Adipose tissue (tissue), 3 donors: ENCODE data around the gene GET4. TPM values are rescaled to one million over a fixed set of nuclear protein-coding genes. Genes with fewer than 3 reads are reported as not detected.
"Not testable (repeated sequence)": the region's sequence is repeated elsewhere in the genome, so short reads cannot be mapped to it uniquely, and the experiment has no call there.

Experiments
- H3K27ac ChIP-seq: one replicate; pipeline ENCODE4 v1.5.1; 2013; ENCODE audit warnings: low read depth, low read length
- WGBS, 3 donors: extraction: QIAGEN DNeasy Blood & Tissue Kit; methylation state at CpG; one replicate each; pipeline ENCODE4 v1.1.7; 2013; 5-methylcytosine and 5-hydroxymethylcytosine counted together
- polyA plus RNA-seq, 3 donors: library from polyadenylated mRNA; stranded (reverse); fragments of 200-250 nt; gene quantifications; one replicate each; pipeline ENCODE4 v1.2.3, GENCODE V29; 2013
- donor health status: healthy with polysubstance abuse.
- donor health status: Bipolar disorder and iron deficiency.
- donor health status: healthy.

The GET4 gene
- polyA plus RNA-seq, 3 donors, result 27.7 to 35.9 (median 35.4) TPM

DNA sequence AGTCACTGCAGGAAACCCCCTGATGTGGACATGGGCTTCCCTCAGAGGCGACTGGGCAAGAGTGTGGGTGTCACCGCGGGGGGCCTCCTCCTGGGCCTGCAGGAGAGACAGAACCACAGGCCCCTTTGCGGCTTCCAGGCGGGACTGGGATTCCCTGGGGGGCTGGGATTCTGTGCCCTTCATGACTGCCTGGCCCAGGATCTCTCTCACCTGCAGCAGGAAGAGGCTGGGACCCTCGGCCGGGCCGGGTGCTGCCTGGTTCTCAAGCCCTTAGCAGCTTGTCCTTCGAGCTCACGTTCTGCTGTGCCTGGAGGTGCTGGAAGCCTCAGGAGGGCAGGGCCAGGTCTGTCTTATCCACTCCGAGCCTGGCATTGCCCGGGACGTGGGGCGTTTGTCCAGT is 32.3 kb upstream of the GET4 start:
- no peak overlapping the region for H3K27ac ChIP-seq
- 84 to 95% (median 92%) methylated on average over 14 of the region's 14 CpGs for WGBS, 3 donors

DNA sequence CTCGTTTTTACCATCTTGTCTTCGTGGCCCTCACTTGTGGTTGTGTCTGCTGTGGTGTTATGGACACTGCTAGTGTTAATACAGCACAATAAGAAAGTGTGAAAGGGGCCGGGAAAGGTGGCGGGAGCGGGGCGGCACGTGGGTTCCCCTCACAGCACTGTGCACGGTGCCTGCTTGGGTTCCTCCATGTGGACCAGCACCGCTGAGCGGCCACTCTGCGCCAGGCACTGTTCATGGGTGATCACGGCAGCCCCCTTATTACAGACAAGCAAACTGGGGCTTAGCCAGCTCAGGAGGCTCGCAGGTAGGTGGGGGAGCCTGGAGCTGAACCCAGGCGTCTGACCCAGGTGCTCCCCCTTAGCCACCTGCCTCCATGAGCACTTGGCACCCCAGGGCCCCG is 31.8 kb upstream of the GET4 start:
- no peak overlapping the region for H3K27ac ChIP-seq
- WGBS, 3 donors, result 96 to 97% (median 96%) methylated on average over 15 of the region's 15 CpGs

DNA sequence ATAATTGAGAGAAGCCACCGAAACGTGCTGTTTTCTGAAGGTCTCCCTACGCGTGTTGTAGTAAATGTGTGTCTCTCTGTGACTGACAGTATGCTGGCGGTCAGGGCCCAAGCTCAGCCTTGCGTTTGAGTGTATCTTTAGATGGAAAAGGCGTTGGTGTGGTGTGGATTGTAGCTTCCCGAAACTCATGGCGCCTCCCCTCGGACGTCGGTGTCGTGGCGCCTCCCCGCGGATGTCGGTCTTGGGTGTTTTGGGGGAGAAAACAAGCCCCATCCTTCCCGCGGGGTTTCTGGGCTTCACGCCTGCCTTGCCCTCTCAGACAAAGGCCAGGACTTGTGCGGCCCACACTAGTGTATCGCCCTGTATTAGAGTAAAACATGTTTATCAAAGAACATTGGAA is 31.3 kb upstream of the GET4 start:
- no peak overlapping the region for H3K27ac ChIP-seq
- 88 to 94% (median 93%) methylated on average over 22 of the region's 22 CpGs for WGBS, 3 donors

DNA sequence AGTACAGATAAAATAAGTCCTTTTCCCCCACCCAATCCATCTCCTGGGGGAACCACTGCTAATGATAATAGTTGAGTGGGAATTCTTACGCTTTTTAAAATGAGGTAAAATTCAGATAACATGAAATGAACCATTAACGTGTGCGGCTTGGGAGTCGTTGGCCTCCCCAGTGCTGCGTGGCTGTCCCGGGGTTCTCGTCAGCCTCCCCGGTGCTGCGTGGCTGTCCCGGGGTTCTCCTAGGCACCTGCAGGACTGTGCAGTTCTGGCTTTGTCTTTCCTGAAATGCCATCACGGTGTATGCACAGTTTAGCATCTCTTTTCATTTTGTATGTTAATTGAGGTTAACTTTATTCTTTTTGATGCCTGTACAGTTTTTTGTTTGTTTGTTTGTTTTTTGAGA is 30.6 kb upstream of the GET4 start:
- WGBS, 3 donors, result 96 to 97% (median 96%) methylated on average over 11 of the region's 11 CpGs

DNA sequence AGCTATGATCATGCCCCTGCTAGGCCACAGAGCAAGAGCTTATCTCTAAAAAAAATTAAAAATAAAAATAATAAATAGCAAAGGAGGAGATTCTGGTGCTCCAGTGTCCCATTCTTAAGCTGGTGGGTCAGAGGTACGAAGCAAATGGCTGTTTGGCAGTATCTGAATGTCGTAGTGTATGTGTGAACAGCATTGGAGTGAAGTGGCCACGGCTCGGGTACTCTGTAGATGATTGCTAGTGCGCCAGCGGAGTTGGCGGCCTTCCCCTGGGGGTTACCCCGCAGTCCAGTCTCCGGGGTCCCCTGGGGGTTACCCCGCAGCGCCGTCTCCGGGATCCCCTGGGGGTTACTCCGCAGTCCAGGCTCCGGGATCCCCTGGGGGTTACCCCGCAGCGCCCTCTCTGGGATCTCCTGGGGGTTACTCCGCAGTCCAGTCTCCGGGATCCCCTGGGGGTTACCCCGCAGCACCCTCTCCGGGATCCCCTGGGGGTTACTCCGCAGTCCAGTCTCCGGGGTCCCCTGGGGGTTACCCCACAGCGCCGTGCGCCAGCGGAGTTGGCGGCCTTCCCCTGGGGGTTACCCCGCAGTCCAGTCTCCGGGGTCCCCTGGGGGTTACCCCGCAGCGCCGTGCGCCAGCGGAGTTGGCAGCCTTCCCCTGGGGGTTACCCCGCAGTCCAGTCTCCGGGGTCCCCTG is 29.2 kb upstream of the GET4 start:
- 93 to 99% (median 95%) methylated on average over 27 to 30 of the region's 37 CpGs for WGBS, 3 donors
- H3K27ac ChIP-seq, result not testable (repeated sequence)

More for the DNA sequence above, 30.6 kb upstream of the GET4 start:
- H3K27ac ChIP-seq, result no peak overlapping the region

DNA sequence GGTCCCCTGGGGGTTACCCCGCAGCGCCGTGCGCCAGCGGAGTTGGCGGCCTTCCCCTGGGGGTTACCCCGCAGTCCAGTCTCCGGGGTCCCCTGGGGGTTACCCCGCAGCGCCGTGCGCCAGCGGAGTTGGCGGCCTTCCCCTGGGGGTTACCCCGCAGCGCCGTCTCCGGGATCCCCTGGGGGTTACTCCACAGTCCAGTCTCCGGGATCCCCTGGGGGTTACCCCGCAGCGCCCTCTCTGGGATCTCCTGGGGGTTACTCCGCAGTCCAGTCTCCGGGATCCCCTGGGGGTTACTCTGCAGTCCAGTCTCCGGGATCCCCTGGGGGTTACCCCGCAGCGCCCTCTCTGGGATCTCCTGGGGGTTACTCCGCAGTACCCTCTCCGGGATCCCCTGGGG is 28.6 kb upstream of the GET4 start:
- not testable (repeated sequence) for H3K27ac ChIP-seq
- WGBS, 3 donors, result 91 to 100% (median 95%) methylated on average over 13 to 21 of the region's 28 CpGs

DNA sequence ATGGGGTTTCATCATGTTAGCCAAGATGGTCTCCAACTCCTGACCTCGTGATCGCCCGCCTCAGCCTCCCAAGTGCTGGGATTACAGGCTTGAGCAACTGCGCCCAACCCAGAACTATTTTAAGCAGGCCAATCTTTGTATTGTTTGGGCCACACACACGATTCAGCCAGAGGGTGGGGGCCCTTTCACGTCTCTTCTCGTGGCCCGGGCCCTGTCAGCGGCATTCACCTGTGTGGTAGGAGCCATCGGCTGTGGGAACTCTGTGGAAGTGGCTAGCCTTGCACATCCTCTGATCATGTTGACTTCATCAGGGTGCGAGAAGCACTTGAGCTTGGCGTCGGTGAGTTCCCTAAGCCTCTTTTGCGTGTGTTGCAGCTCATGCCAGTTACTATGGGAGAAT is 27.2 kb upstream of the GET4 start:
- WGBS, 3 donors, result 90 to 95% (median 92%) methylated on average over 14 of the region's 14 CpGs
- H3K27ac ChIP-seq, result no peak overlapping the region

DNA sequence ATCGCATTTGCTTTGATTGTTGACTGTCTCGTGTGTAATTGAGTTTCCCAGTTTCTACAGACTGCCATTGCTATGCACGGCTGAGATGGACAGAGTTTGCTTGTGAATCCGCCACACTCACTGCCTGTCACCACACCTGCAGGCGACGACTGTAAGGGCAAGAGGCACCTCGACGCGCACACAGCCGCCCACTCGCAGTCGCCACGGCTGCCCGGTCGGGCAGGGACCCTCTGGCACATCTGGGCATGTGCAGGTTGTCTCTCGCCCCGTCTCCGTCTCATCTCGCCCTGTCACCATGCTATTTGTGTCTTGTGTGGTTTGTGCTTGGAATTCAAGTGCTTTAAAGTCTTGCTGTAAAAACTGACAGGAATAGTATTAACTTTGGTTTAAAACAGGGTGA is 26.6 kb upstream of the GET4 start:
- H3K27ac ChIP-seq, result no peak overlapping the region
- 92 to 95% (median 94%) methylated on average over 19 of the region's 19 CpGs for WGBS, 3 donors

DNA sequence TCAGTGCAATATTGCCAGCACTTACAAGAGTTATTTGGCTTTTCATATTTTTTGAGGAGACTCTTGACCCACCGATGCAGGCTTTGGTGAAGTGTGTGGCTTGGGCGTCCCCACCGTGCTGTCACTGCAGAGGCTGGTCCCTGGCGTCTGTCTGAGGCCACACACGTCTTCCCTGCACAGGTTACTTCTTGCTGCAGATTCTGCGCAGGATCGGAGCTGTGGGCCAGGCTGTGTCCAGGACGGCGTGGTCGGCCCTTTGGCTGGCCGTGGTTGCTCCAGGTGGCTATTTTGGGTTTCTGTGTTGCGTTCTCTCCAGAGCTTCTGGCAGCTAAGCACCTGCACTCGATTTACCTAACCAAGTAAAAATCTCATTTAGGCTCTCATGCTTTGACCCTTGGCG is 25.1 kb upstream of the GET4 start:
- H3K27ac ChIP-seq, result no peak overlapping the region
- 89 to 93% (median 90%) methylated on average over 14 of the region's 14 CpGs for WGBS, 3 donors

DNA sequence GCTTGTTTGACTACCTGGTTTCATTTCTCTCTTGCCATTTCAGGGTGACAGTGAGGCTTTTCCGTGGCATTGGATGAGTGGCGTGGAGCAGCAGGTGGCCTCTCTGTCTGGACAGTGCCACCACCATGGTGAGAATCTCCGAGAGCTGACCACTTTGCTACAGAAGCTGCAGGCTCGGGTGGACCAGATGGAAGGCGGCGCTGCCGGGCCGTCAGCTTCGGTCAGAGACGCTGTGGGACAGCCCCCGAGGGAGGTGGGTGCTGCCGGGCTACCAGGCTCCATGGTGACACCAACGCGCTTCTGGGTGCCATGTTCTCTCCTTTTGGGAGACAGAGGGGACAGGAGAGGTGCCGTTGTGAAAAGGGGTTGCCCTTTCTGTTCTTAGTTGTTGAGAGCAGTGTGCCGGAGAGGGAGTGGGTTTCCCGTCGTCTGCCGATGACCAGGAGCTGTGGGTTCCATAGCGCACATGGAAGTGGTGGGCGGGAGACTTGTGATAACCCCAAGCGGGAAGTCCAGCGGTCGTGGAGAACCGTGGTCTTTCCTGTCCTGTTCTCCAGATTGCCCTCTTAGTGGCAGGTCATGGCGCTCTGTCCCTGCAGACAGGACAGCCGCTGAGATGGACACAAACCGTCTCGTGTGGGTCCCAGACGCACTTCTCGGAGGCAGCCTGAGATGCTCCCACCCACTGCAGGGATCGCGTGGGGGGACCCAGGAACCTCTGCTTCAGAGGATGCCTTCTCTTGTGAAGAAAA is 22.8 kb upstream of the GET4 start:
- WGBS, 3 donors, result 90 to 92% (median 90%) methylated on average over 32 to 33 of the region's 33 CpGs
- H3K27ac ChIP-seq, result no peak overlapping the region

DNA sequence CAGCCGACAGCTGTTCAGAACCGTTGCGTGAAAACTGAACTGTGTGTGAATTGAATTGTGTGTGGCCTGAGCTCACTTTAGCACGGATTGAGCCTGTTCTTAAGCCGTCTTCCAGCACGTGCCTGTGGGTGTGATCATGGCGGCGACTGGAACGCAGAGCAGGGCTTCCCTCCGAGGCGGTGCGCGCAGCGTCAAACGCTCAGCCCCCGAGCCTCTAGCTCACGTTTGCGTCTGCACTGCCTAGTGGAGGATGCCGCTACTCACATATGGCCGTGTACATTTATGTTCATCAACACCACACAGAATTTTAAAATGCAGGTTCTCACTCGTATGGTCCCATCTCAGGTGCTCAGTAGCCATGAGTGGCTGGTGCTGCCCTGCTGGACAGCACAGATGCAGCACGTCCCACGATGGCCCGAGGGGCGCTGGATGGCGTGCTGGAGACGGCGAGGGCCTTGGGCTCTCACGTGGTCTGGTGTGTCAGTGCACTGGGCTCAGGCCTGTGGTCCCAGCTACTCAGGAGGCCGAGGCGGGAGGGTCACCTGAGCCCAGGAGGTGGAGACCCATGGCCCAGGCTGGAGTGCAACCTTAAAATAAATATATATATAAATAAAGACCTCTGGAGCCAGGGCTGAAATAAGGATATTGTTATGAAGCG is 22.1 kb upstream of the GET4 start:
- WGBS, 3 donors, result 91 to 96% (median 95%) methylated on average over 32 of the region's 32 CpGs
- H3K27ac ChIP-seq, result no peak overlapping the region

DNA sequence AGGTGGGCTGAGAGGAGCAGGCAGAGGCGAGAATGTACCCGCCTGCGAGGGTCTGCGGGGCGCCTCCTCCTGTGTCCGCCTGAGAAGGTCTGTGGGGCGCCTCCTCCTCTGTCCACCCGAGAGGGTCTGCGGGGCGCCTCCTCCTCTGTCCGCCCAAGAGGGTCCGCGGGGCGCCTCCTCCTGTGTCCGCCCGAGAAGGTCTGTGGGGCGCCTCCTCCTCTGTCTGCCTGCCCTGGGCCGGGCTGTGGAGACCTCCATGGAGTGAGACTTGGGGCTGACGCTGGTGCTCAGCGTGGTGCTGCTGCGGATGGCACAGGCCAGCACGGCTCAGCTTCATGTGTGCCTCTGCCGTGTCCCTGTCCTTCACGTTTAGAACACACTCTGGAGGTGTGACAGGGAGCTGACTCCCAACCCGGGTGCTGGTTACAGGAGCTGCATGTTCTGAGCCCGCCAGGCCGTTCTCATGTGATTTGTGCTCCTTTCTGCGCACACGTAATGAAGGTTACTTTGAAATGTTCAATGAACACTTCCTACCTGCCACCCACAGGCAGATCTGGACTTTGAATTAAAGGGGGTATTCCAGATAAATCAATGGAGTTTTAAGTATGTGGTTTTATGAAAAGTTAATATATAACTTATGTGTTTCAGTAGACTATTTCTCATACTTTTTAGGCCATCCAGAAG is 20.5 kb upstream of the GET4 start:
- 87 to 95% (median 95%) methylated on average over 23 to 29 of the region's 29 CpGs for WGBS, 3 donors
- no peak overlapping the region for H3K27ac ChIP-seq

DNA sequence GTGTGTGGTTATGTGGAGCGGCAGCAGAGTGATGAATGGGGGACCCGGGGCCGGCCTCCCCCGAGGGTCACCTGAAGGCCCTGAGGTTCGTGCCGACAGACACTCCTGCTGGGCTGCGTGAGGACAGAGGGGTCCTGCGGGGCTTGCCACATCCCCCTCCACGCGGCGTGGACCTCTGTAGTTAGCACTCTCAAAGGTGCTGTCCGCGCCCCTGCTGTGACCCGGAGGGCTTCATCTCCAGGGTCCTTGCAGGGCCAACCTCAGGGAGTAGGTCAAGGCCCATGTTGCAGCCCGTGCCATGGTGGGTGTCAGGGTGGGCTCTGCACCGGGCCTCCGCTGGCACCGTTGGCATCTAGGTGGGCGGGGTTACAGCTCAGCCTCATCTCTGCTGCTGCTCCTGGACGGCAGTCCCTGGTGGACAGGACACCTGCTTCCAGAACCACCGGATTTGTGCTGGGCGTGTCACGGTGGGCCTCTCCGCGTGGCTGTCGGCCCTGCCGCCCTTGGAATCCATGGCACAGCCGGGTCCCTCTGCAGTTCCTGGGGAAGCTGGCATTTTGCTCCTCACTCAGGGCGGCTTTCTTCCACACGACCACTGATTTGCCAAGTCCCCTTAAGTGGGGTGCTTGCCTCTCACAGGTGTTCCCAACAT is 19.8 kb upstream of the GET4 start:
- 88 to 93% (median 89%) methylated on average over 28 to 30 of the region's 30 CpGs for WGBS, 3 donors

DNA sequence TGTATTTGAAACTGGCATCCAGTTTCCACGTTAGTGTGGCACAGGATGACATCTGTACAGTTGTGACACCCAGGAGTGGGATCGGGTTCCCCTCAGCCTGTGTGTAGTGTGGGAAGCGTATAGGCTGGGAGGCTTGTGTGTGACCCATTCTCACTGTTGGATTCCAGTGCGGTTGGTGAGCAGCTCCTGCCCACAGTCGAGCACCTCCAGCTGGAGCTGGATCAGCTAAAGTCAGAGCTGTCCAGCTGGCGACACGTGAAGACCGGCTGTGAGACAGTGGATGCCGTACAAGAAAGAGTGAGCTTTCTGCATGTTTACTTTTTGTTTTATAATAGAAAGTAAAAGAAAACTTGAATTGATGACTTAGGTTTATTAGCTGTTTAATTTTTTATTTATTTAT is 18.7 kb upstream of the GET4 start:
- 80 to 94% (median 90%) methylated on average over 9 of the region's 9 CpGs for WGBS, 3 donors
- no peak overlapping the region for H3K27ac ChIP-seq

More for the DNA sequence above, 19.8 kb upstream of the GET4 start:
- H3K27ac ChIP-seq, result no peak overlapping the region

DNA sequence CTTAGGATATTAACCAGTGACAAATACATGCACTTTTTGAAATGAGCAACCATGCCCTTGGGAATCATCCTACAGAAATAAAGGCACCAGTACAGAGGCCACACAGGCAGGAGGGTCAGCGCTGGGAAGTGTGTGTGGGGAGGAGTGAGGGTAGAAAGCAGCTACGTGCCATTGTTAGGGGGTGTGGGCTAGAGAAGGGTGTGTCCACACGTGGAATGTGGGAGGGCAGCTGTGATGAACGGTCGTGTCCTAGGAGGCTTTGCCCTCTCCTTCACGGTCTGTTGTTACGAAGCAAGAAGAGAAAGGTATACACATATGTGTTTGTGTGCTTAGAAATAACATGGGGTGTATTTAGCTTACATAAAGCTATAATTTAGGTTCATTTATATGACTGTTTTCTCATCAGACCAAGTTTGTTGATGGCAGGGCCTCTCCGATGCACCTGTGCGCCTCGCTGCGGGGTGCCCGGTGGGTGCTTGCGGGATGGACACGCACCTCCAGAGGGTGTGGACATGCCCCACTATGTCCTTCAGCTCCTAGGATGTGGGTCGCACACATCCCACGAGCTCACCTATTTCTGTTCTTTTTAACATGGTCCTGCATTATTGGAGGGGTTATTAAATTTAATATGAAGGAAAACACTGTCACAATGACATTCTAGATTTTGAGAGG is 16.9 kb upstream of the GET4 start:
- no peak overlapping the region for H3K27ac ChIP-seq
- WGBS, 3 donors, result 82 to 83% (median 83%) methylated on average over 16 of the region's 16 CpGs

DNA sequence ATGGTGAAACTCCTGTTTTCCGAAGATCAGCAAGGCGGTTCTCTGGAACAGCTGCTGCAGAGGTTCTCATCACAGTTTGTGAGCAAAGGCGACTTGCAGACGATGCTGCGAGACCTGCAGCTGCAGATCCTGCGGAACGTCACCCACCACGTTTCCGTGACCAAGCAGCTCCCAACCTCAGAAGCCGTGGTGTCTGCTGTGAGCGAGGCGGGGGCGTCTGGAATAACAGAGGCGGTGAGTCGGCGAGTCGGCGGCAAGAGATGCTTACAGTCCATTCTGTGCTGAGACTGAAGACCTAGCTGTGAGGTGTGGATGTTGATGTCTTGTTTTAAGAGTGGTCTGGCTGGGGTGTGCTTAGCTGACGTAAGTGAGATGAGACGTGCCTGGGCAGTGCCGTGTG is 16.2 kb upstream of the GET4 start:
- WGBS, 3 donors, result 89 to 97% (median 96%) methylated on average over 21 of the region's 21 CpGs
- no peak overlapping the region for H3K27ac ChIP-seq

DNA sequence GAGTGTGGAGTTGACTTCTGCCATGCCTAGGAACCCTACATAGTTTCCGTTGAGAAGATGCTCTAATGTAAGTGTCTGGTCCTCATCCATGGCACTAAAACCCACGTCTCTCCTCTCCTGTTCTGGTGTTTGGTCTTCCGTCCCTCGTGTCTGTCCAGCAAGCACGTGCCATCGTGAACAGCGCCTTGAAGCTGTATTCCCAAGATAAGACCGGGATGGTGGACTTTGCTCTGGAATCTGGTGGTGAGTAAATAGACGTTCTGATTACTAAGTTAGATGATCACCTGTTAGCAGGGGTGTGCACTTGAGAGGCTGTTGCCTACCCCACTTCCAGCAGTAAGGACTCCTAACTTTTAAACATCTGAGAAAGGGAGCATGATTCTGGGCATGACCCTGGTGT is 15.1 kb upstream of the GET4 start:
- 43 to 88% (median 86%) methylated on average over 9 of the region's 9 CpGs for WGBS, 3 donors
- no peak overlapping the region for H3K27ac ChIP-seq

DNA sequence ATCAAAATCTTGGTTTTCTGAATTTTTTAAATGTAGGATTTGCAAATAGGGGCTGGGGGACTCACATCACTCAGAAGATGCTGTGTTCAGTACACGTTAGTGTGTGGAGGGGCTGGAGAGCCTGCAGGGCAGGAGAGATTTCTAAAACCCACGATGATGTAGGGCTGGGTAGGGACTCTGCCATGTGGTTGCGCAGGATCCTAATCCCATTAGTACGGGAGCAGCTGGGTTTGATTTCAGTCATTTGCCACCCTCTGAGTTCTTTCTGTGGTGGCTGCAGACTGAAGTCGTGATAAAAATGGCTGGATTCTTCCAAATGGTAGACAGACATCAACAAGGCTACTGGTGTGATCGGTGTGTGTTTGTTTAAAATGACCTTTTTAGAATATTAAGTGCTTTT is 14.2 kb upstream of the GET4 start:
- 94 to 96% (median 96%) methylated on average over 6 of the region's 6 CpGs for WGBS, 3 donors
- no peak overlapping the region for H3K27ac ChIP-seq
